OCI-LY7 (cell line): ENCODE measurements around the gene IZUMO1. TPM values are rescaled to one million over a fixed set of nuclear protein-coding genes. Genes with fewer than 3 reads are reported as not detected.
A peak's percentile ranks its signal among the peaks of the same experiment; 100 is the strongest.

ENCODE experiments used
- BruUV-seq: library from RNA; stranded (reverse); fragments of 400-500 nt; replicated peaks from 2 replicates; lab custom pipeline; 2021; lab: Mats Ljungman, UMichigan
- CTCF ChIA-PET: fragments of 300-600 bp; sonication (Branson Sonifier 250); formaldehyde crosslinking; loops from one replicate; lab custom pipeline; 2022; ENCODE audit warnings: antibody characterized with exemption; ENCODE audit not compliant: unreplicated experiment; lab: Charles Lee
- POLR2A ChIA-PET: fragments of 300-600 bp; sonication (Branson Sonifier 250); formaldehyde crosslinking; loops from one replicate; lab custom pipeline; 2022; ENCODE audit warnings: antibody characterized with exemption; lab: Charles Lee
- DNase-seq: peaks from one replicate; pipeline ENCODE4 v3.0.0-alpha.2; 2015; ENCODE audit warnings: low spot score
- H2AFZ ChIP-seq: fragments of 200-600 bp; sonication (generic), shearing (Covaris generic); 2 replicates; pipeline ENCODE4 v1.6.1; 2014; ENCODE audit warnings: mild to moderate bottlenecking, antibody characterized with exemption, low read length, moderate library complexity
- H3K27ac ChIP-seq: fragments of 200-600 bp; sonication (generic); 2 replicates; pipeline ENCODE4 v1.5.1; 2014; ENCODE audit warnings: mixed run types, low read depth, mild to moderate bottlenecking, moderate library complexity, low read length, inconsistent platforms; ENCODE audit not compliant: poor library complexity, severe bottlenecking
- H3K36me3 ChIP-seq: fragments of 200-600 bp; sonication (generic); 2 replicates; pipeline ENCODE4 v1.6.1; 2014; ENCODE audit warnings: mild to moderate bottlenecking, antibody characterized with exemption, low read length, moderate library complexity, mixed read lengths; ENCODE audit not compliant: insufficient read depth
- H3K4me1 ChIP-seq: fragments of 200-600 bp; sonication (generic); 2 replicates; pipeline ENCODE4 v1.5.1; 2014; ENCODE audit warnings: mild to moderate bottlenecking, low read length; ENCODE audit not compliant: insufficient read depth, poor library complexity, severe bottlenecking
- H3K4me2 ChIP-seq: fragments of 200-600 bp; sonication (generic); 2 replicates; pipeline ENCODE4 v1.6.1; 2014; ENCODE audit warnings: mild to moderate bottlenecking, low read length
- H3K4me3 ChIP-seq: fragments of 200-600 bp; sonication (generic); 2 replicates; pipeline ENCODE4 v1.5.1; 2014; ENCODE audit warnings: mild to moderate bottlenecking, low read depth, low read length; ENCODE audit not compliant: poor library complexity, severe bottlenecking
- H3K79me2 ChIP-seq: fragments of 200-600 bp; sonication (generic); 2 replicates; pipeline ENCODE4 v1.6.1; 2016; ENCODE audit warnings: low read depth, mild to moderate bottlenecking, low read length, moderate library complexity, mixed read lengths; ENCODE audit not compliant: insufficient read depth
- H3K9me2 ChIP-seq: fragments of 200-600 bp; sonication (generic); 2 replicates; pipeline ENCODE4 v1.6.1; 2016; ENCODE audit warnings: mild to moderate bottlenecking, low read length, mixed read lengths; ENCODE audit not compliant: insufficient read depth
- H3K9me3 ChIP-seq: fragments of 200-600 bp; sonication (generic); 2 replicates; pipeline ENCODE4 v1.6.1; 2014; ENCODE audit warnings: mild to moderate bottlenecking, mixed run types, low read length, mixed read lengths
- H4K20me1 ChIP-seq: fragments of 200-600 bp; sonication (generic); 2 replicates; pipeline ENCODE4 v1.6.1; 2014; ENCODE audit warnings: mild to moderate bottlenecking, antibody characterized with exemption, low read length, moderate library complexity, mixed read lengths; ENCODE audit not compliant: insufficient read depth
- EZH2phosphoT487 ChIP-seq: fragments of 200-600 bp; sonication (generic); IDR thresholded peaks from 2 replicates; pipeline ENCODE4 v1.6.1; 2018; ENCODE audit warnings: low read depth, borderline replicate concordance, mild to moderate bottlenecking, mixed run types, antibody characterized with exemption, low read length, moderate library complexity, mixed read lengths
- intact Hi-C: fragments of 100-400 bp; cut with micrococcal nuclease; formaldehyde crosslinking; loops from one replicate; pipeline ENCODE4 v1.10.0; 2022; ENCODE audit not compliant: unreplicated experiment
- total RNA-seq, 2 experiments: library from RNA; depleted of rRNA in 1 of 2; stranded (reverse); fragments of >200 nt in 1 of 2; shearing (Covaris generic) in 1 of 2; gene quantifications; 2 replicates each; pipeline ENCODE4 v1.2.3, GENCODE V29; 2014 to 2022
- TF ChIP-seq, protein P1 (sequence below): fragments of 200-600 bp; sonication (generic); conservative IDR thresholded peaks from 2 replicates; pipeline ENCODE4 v1.5.1; 2014; ENCODE audit warnings: mild to moderate bottlenecking, antibody characterized with exemption, low read length, moderate library complexity, mixed read lengths

The IZUMO1 gene
- total RNA-seq, 2 experiments from 2014 or later: not detected

DNA sequence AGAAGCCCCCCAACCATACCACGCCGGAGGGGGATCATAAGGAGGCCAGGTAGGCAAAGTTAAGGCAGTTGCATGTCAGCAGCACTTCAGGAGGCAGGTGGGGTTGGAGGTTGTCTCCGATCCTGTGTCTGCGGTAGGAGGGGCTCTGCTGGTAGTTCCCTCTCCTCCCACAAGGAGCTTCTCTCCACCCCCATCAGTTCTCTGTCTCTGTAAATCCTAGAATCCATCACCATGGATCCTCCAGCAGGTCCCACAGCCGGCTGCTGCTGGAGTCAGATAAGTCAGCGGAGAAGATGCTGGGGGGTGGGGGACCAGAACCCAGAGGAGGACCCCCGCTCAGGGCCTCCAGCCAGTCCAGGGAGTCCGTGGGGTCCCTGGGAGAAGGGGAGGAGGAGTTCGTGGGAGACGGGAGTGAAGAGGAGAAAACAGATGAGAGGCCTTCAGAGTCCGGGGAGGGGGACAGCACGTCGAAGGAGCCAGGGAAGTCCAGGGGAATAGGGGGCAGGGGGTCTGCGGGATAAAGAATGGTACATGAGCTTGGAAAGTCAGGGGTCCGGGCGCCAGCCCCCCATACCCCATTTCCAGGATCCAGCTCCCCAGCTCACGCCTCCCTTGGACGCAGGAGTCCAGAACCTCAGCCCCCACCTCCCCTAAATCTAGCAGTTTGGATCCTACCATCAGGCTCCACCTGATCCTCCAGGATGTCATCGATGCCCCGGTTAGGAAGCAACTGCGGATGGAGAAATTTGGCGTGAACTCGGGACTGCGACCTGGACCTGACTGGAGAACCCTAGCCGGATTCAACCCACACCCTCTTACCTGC is 33.5 kb downstream of the IZUMO1 start:
- Histone ChIP-seq H3K4me1 (peaks cover 22% of the 10 kb centered on the region), H3K27ac (no peak overlapping the region), H3K79me2 (no peaks in the 10 kb centered on the region), H3K9me3 (no peaks in the 10 kb centered on the region), H3K4me2 (peak overlapping the region; percentile 78), H3K9me2 (no peaks in the 10 kb centered on the region), H3K36me3 (no peaks in the 10 kb centered on the region), H3K4me3 (peak overlapping the region; percentile 74), H4K20me1 (no peaks in the 10 kb centered on the region), H2AFZ (peak overlapping the region; percentile 88)
- intact Hi-C loops: no loop called here
- TF ChIP-seq, protein P1, sequence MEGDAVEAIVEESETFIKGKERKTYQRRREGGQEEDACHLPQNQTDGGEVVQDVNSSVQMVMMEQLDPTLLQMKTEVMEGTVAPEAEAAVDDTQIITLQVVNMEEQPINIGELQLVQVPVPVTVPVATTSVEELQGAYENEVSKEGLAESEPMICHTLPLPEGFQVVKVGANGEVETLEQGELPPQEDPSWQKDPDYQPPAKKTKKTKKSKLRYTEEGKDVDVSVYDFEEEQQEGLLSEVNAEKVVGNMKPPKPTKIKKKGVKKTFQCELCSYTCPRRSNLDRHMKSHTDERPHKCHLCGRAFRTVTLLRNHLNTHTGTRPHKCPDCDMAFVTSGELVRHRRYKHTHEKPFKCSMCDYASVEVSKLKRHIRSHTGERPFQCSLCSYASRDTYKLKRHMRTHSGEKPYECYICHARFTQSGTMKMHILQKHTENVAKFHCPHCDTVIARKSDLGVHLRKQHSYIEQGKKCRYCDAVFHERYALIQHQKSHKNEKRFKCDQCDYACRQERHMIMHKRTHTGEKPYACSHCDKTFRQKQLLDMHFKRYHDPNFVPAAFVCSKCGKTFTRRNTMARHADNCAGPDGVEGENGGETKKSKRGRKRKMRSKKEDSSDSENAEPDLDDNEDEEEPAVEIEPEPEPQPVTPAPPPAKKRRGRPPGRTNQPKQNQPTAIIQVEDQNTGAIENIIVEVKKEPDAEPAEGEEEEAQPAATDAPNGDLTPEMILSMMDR: peak; percentile 36; the same call in 1 of the 2 replicates
- TF ChIP-seq EZH2phosphoT487: no peak
- no TSS peak for BruUV-seq
- DNase-seq: peak; percentile 30
- POLR2A ChIA-PET: interaction anchor here (0.6 to 1.7 kb wide), 3 partner anchors 12 to 72 kb away, joined by 4 to 5 read pairs (median 4); no protein-coding TSS in a partner anchor
- CTCF ChIA-PET: no interaction called here

DNA sequence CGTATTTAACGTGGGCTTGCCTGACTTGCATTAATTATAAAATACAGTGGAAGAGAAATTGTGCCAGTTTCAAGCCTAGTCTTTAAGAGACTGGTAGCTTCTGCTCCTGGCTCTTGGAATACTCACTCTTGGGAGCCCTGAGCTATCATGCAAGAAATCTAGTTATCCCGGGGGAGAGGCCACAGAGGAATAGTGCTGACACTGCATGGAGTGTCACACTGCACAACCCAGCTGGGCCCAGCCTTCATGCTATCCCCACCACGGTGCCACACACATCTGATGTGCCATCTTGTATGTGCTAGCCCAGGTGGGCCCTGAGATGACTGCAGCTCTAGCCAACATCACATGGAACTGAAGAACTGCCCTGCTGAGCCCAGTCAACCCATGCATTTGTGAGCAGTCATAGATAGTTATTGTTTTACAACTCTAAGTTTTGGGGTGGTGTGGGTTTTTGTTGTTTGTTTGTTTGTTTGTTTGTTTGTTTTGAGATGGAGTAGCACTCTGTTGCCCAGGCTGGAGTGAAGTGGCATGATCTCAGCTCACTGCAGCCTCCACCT is 35.5 kb downstream of the IZUMO1 start:
- TF ChIP-seq, protein P1: no peak
- TF ChIP-seq EZH2phosphoT487: no peak
- Histone ChIP-seq H4K20me1 (no peaks in the 10 kb centered on the region), H3K79me2 (no peaks in the 10 kb centered on the region), H3K9me3 (no peaks in the 10 kb centered on the region), H3K4me1 (peaks cover 22% of the 10 kb centered on the region), H3K27ac (no peak overlapping the region), H3K9me2 (no peaks in the 10 kb centered on the region), H3K4me2 (no peak overlapping the region), H3K36me3 (no peaks in the 10 kb centered on the region), H3K4me3 (no peak overlapping the region), H2AFZ (no peak overlapping the region)
- no TSS peak for BruUV-seq
- intact Hi-C loops: no loop called here
- POLR2A ChIA-PET: interaction anchor here (1.1 kb wide), 1 partner anchor 9 kb away, joined by 3 read pairs; no protein-coding TSS in a partner anchor
- no peak for DNase-seq
- CTCF ChIA-PET: no interaction called here

- DNase-seq: no peak
- TF ChIP-seq EZH2phosphoT487: no peak
- TF ChIP-seq, protein P1: no peak
- BruUV-seq: no TSS peak
- H3K4me1 ChIP-seq: peaks cover 8% of the 10 kb centered on the region
- no peaks in the 10 kb centered on the region for H3K9me3 ChIP-seq
- H3K36me3 ChIP-seq: no peaks in the 10 kb centered on the region
- CTCF ChIA-PET: no interaction called here
- H3K9me2 ChIP-seq: no peaks in the 10 kb centered on the region
- intact Hi-C loops: no loop called here
- H3K4me3 ChIP-seq: no peak overlapping the region
- no peak overlapping the region for H3K27ac ChIP-seq
- no peak overlapping the region for H2AFZ ChIP-seq
- no peak overlapping the region for H3K4me2 ChIP-seq
- POLR2A ChIA-PET: no interaction called here
- no peaks in the 10 kb centered on the region for H3K79me2 ChIP-seq
- H4K20me1 ChIP-seq: no peaks in the 10 kb centered on the region
Observed at GRCh38 chr19:48708471-48708870, 38.2 kb downstream of the IZUMO1 start.
